ENCODE data around the gene GJA4.

Gene GJA4

DNA sequence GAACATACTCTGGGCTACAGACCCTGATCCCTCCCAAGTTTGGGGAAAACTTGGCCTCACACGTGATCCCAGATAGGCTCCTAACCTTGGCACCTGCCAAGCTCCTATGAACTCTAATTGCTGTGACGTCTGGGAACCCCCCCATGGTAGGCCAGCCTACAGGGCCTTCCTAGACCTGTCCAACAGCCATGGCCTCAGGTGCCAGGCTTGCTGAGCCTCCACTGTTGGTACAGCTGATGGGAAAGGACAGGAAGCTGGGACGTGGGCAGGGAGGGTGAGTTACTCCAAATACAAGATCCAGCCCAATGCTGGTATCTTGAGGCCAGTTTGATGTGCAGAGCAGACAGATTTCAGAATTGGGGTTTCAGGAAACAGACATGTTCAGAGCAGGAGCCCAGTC, 47.6 kb downstream of the GJA4 start:
- no peak for DNase-seq

DNA sequence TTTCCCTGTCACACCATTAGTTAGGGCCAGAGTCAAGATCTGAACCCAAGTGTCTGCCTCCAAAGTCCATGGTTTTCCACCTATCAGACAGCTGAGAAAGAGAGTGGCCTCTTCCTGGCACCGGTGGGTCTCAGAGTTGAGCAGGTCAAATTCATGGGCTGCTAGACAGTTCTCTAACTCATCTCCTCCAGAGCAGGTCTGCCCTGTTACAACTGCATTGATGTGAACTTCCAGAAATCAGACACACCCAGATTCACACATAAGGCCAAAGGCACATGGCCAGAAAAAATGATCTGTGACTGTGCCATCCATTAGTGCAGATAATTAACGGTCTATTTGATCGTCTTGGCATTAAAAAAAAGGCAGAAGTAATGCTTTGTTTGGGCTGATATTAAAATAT, 49.3 kb downstream of the GJA4 start:
- DNase-seq, result no peak

DNA sequence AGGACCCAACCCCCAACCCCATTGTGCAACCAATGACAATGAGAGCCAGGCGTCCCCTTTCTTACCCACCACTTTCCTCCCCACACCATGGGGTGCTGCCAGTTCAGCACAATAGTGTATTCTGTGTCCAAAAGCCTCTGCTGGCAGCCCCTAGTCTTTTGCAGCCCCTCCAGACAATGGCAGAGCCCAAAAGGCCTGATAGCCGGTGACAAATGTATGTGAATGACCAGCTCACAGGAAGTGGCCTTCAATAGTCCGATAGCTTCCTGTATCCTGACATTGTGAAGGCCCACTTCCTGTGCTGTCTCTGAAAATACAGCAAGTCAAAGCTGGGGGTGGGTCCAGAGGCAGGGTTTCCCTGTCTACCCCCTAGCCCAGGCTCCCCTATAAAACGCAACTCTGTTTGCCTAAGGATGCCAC, 50.2 kb downstream of the GJA4 start:
- no peak for DNase-seq

DNA sequence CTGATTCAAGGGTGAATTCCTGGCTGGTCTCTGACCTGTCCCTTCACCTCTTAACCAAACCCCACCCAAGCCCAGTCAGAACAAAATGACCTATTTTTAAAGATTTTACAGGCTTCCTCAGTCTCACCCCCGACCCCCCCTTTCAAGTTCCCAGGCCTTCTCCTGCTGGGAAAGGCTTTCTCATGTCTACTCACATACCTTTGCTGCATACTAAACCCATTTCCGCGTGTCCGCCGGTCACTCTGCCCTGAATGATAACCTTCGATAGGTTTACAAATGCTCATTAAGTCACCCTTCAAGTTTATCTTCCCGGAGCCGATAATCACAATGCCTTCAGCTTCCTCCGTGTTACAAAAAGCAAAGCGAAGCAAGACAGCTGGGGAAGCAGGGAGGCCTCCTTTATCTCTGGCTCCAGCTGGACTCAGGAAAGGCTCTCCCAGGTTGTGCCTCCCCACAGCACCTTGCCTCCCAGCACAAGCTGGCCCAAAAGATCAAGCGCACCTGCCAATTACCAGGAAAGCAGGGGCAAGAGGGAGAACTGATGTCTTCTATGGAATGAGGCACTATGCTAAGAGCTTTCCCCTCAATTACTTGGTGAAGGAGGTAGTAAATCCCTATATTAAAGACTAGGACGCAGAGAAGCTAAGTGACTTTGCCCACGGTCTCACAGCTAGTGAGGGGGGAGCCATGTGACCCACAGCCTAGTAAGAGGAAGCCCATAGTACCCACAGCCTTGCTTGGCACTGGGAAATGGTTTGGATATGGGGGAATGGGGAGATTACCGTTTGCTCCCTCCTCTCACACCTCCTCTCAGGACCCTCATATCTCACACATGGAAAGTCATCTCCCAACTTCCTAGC, 50.8 kb downstream of the GJA4 start:
- no peak for DNase-seq

GRCh38 chr1:34844252-34844634, 51.4 kb downstream of the GJA4 start:
- no peak for DNase-seq
